Ecto neural progenitor cell (in vitro differentiated cells): ENCODE results near the gene KCNJ12.
A peak's percentile ranks its signal among the peaks of the same experiment; 100 is the strongest.
"Not testable (repeated sequence)": the region's sequence is repeated elsewhere in the genome, so short reads cannot be mapped to it uniquely, and the experiment has no call there.

Experiments used
- DNase-seq: peaks from one replicate; pipeline ENCODE4 v3.0.0-alpha.2; 2018; ENCODE audit warnings: low spot score

The KCNJ12 gene

GRCh38 chr17:21408224-21408623 lies 32.1 kb downstream of the KCNJ12 start:
- not testable (repeated sequence) for DNase-seq

GRCh38 chr17:21408766-21409300 lies 32.7 kb downstream of the KCNJ12 start:
- DNase-seq = not testable (repeated sequence)

GRCh38 chr17:21409388-21409787 lies 33.2 kb downstream of the KCNJ12 start:
- DNase-seq = not testable (repeated sequence)

- DNase-seq = not testable (repeated sequence)
Measured at GRCh38 chr17:21409971-21410370, 33.8 kb downstream of the KCNJ12 start.

GRCh38 chr17:21410371-21410770 lies 34.2 kb downstream of the KCNJ12 start:
- not testable (repeated sequence) for DNase-seq

GRCh38 chr17:21410906-21411678 lies 34.9 kb downstream of the KCNJ12 start:
- not testable (repeated sequence) for DNase-seq

- DNase-seq = not testable (repeated sequence)
Measured at GRCh38 chr17:21411679-21412205, 35.6 kb downstream of the KCNJ12 start.

- DNase-seq = not testable (repeated sequence)
Measured at GRCh38 chr17:21412207-21412681, 36.1 kb downstream of the KCNJ12 start.

- not testable (repeated sequence) for DNase-seq
Measured at GRCh38 chr17:21413570-21414279, 37.6 kb downstream of the KCNJ12 start.

- not testable (repeated sequence) for DNase-seq
Measured at GRCh38 chr17:21414616-21415015, 38.5 kb downstream of the KCNJ12 start.

- not testable (repeated sequence) for DNase-seq
Measured at GRCh38 chr17:21415166-21415990, 39.2 kb downstream of the KCNJ12 start.

GRCh38 chr17:21416471-21416981 lies 40.4 kb downstream of the KCNJ12 start:
- DNase-seq = not testable (repeated sequence)

GRCh38 chr17:21417349-21417748 lies 41.2 kb downstream of the KCNJ12 start:
- DNase-seq = not testable (repeated sequence)

GRCh38 chr17:21417921-21418320 lies 41.8 kb downstream of the KCNJ12 start:
- no peak for DNase-seq

GRCh38 chr17:21418446-21419298 lies 42.5 kb downstream of the KCNJ12 start:
- DNase-seq = no peak

- DNase-seq = no peak
Measured at GRCh38 chr17:21419299-21420239, 43.4 kb downstream of the KCNJ12 start.

- not testable (repeated sequence) for DNase-seq
Measured at GRCh38 chr17:21420503-21421090, 44.4 kb downstream of the KCNJ12 start.

GRCh38 chr17:21421421-21422310 lies 45.5 kb downstream of the KCNJ12 start:
- peak; percentile 47 for DNase-seq
